Caco-2 (cell line): ENCODE data around the gene CHPT1. TPM values are rescaled to one million over a fixed set of nuclear protein-coding genes. Genes with fewer than 3 reads are reported as not detected.

Experiments used
- Bru-seq: library from RNA; stranded (reverse); fragments of 400-500 nt; gene quantifications from one replicate; lab custom pipeline; 2021; lab: Mats Ljungman, UMichigan
- BruChase-seq, 2 experiments: library from RNA; stranded (reverse); fragments of 400-500 nt; gene quantifications; one replicate each; lab custom pipeline; 2021; lab: Mats Ljungman, UMichigan
- BruUV-seq: library from RNA; stranded (reverse); fragments of 400-500 nt; replicated peaks from 2 replicates; lab custom pipeline; 2021; lab: Mats Ljungman, UMichigan
- CTCF ChIA-PET: fragments of 300-600 bp; sonication (Branson Sonifier 250); formaldehyde crosslinking; loops from one replicate; lab custom pipeline; 2022; ENCODE audit warnings: antibody characterized with exemption; lab: Charles Lee
- POLR2A ChIA-PET: fragments of 300-600 bp; sonication (Branson Sonifier 250); formaldehyde crosslinking; loops from one replicate; lab custom pipeline; 2022; ENCODE audit warnings: antibody characterized with exemption; lab: Charles Lee
- DNase-seq, 2 experiments: peaks; one replicate each; pipeline versions ENCODE4 v3.0.0 to v3.0.0-alpha.2; 2020 to 2022
- H3K27me3 ChIP-seq: replicated peaks from 2 replicates; pipeline ENCODE4 v1.6.0; 2011; ENCODE audit warnings: low read length; ENCODE audit not compliant: control insufficient read depth, insufficient read depth
- H3K36me3 ChIP-seq: 2 replicates; pipeline ENCODE4 v1.5.1; 2011; ENCODE audit warnings: low read length; ENCODE audit not compliant: control insufficient read depth, insufficient read depth
- H3K4me1 ChIP-seq: fragments of 250-450 bp; sonication (Bioruptor Pico); 2 replicates; pipeline ENCODE4 v1.5.1; 2020; ENCODE audit warnings: mild to moderate bottlenecking
- H3K4me3 ChIP-seq: 2 replicates; pipeline ENCODE4 v1.5.1; 2011; ENCODE audit warnings: low read depth, mild to moderate bottlenecking, control low read depth, low read length
- H3K9me3 ChIP-seq: fragments of 250-450 bp; sonication (Bioruptor Pico); 2 replicates; pipeline ENCODE4 v1.5.1; 2020; ENCODE audit warnings: mild to moderate bottlenecking, moderate library complexity
- H3K27ac Mint-ChIP-seq: one replicate; pipeline ENCODE4 v1.8.0; 2022; ENCODE audit warnings: mixed read lengths; ENCODE audit not compliant: unreplicated experiment
- H3K27me3 Mint-ChIP-seq: one replicate; pipeline ENCODE4 v1.8.0; 2022; ENCODE audit warnings: mixed read lengths; ENCODE audit not compliant: insufficient read depth, unreplicated experiment
- H3K36me3 Mint-ChIP-seq: one replicate; pipeline ENCODE4 v1.8.0; 2022; ENCODE audit warnings: mild to moderate bottlenecking, mixed read lengths; ENCODE audit not compliant: insufficient read depth, unreplicated experiment
- H3K4me1 Mint-ChIP-seq: one replicate; pipeline ENCODE4 v1.8.0; 2022; ENCODE audit warnings: low read depth, mixed read lengths; ENCODE audit not compliant: unreplicated experiment
- H3K4me3 Mint-ChIP-seq: one replicate; pipeline ENCODE4 v1.8.0; 2022; ENCODE audit warnings: mild to moderate bottlenecking, moderate library complexity, mixed read lengths; ENCODE audit not compliant: unreplicated experiment
- H3K9me3 Mint-ChIP-seq: one replicate; pipeline ENCODE4 v1.8.0; 2022; ENCODE audit warnings: mixed read lengths; ENCODE audit not compliant: unreplicated experiment
- intact Hi-C: fragments of 100-400 bp; cut with micrococcal nuclease; formaldehyde crosslinking; loops from one replicate; pipeline ENCODE4 v1.10.0; 2022; ENCODE audit not compliant: unreplicated experiment
- long read RNA-seq: library from polyadenylated mRNA; stranded (forward); transcript quantifications from one replicate; pipeline ENCODE4 v2.0.0, GENCODE V29; 2022
- total RNA-seq: library from RNA; stranded (reverse); gene quantifications from 2 replicates; pipeline ENCODE4 v1.2.3, GENCODE V29; 2022
- TF ChIP-seq, protein P1 (sequence below), 2 experiments: fragments of 200-600 bp in 1 of 2; IDR thresholded peaks; 1 replicate in 1 of 2; 2 replicates in 1 of 2; pipeline versions ENCODE4 v1.5.1 to v1.8.0; 2011 to 2022; ENCODE audit warnings: antibody characterized with exemption in 1 of 2, control low read depth in 1 of 2, inconsistent platforms in 1 of 2, low read depth in 1 of 2, low read length in 1 of 2, mild to moderate bottlenecking in 1 of 2, moderate library complexity in 1 of 2; ENCODE audit not compliant: insufficient read depth in 1 of 2, severe bottlenecking in 1 of 2, unreplicated experiment in 1 of 2

The CHPT1 gene
- total RNA-seq (45.4 and 54.6 TPM in 2 replicates), Bru-seq, nascent RNA (percentile 89 among the genes with signal in this experiment), BruChase-seq, experiment 1, labeled RNA remaining after a 2-hour chase (percentile 83 among the genes with signal in this experiment), BruChase-seq, experiment 2, labeled RNA remaining after a 6-hour chase (percentile 82 among the genes with signal in this experiment)
- long read RNA-seq, transcript CHPT1-205 (8 exons, 2,001 nt): minor isoform, 11 of 161 reads
- long read RNA-seq, transcript CHPT1-201 (9 exons, 1,585 nt): major isoform, 119 of 161 reads
- long read RNA-seq, partial matches to known transcripts: 6 of 161 reads
- long read RNA-seq, other reads (novel, unspliced or antisense): 25 of 161 reads

DNA sequence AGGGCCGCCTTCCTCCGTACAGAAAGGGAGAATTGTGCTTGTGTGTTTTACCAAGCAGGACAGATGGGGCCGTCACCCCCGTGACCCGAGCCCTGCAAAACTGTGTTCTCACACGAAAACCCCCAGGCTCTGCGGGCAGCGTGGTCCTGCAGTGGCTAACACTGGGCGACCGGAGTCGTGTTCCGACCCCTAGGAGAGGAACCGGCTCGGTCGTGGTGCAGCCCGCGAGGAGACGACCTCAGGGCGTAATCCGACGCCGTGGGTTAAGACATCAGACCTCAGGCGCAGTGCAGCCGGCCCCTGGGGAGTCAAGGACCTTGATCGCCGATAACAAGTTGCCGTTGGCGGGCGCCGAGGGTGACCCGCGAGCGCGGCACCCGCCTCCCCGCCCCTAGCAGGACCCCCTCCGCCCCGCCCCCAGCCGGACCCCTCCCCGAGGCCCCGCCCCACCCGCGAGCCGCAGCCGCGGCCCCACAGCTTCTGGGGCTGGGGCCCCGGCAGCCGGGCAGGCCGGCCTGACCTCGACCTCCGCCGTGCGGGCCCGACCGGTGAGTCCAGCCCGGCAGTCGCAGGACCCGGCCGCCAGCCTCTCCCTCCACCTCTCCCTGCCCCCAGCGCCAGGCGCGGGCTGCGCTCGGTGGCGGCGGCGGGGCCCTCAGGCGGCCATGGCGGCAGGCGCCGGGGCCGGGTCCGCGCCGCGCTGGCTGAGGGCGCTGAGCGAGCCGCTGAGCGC is at the start of gene CHPT1:
TSS of gene CHPT1 (plus strand) at position 444 of the 733 bp plus-strand sequence. CDS start at position 666, 222 bp downstream.
- intact Hi-C loops: loop anchor here (1.0 to 2.0 kb wide), 4 partner anchors 27 to 127 kb away; no protein-coding TSS in a partner anchor
- Mint-ChIP-seq H3K27me3 (no peaks in the 10 kb centered on the region), H3K4me3 (peak within 1 kb of the TSS; percentile 94), H3K36me3 (no peaks in the 10 kb centered on the region), H3K9me3 (no peaks in the 10 kb centered on the region), H3K27ac (peak within 1 kb of the TSS; percentile 77), H3K4me1 (peaks cover 17% of the 10 kb centered on the region)
- BruUV-seq: no TSS peak
- CTCF ChIA-PET: interaction anchor here (1.3 kb wide), 1 partner anchor 207 kb away, joined by 3 read pairs; no protein-coding TSS in a partner anchor
- no peaks in the 10 kb centered on the region for H3K36me3 ChIP-seq
- TF ChIP-seq, protein P1, sequence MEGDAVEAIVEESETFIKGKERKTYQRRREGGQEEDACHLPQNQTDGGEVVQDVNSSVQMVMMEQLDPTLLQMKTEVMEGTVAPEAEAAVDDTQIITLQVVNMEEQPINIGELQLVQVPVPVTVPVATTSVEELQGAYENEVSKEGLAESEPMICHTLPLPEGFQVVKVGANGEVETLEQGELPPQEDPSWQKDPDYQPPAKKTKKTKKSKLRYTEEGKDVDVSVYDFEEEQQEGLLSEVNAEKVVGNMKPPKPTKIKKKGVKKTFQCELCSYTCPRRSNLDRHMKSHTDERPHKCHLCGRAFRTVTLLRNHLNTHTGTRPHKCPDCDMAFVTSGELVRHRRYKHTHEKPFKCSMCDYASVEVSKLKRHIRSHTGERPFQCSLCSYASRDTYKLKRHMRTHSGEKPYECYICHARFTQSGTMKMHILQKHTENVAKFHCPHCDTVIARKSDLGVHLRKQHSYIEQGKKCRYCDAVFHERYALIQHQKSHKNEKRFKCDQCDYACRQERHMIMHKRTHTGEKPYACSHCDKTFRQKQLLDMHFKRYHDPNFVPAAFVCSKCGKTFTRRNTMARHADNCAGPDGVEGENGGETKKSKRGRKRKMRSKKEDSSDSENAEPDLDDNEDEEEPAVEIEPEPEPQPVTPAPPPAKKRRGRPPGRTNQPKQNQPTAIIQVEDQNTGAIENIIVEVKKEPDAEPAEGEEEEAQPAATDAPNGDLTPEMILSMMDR (IDR thresholded peaks at IDR 0.05; ENCODE audit: insufficient read depth in 1 of 2, low read depth in 1 of 2, low read length in 1 of 2, severe bottlenecking in 1 of 2, unreplicated experiment in 1 of 2): no peak
- no peaks in the 10 kb centered on the region for H3K9me3 ChIP-seq
- peak within 1 kb of the TSS; percentile 81 for H3K4me3 ChIP-seq
- POLR2A ChIA-PET: interaction anchor here (0.6 kb wide), 2 partner anchors 134 to 191 kb away, joined by 4 read pairs; no protein-coding TSS in a partner anchor
- peaks cover 15% of the 10 kb centered on the region for H3K4me1 ChIP-seq
- peak; percentile 86 to 90 for DNase-seq
- H3K27me3 ChIP-seq: no peaks in the 10 kb centered on the region

DNA sequence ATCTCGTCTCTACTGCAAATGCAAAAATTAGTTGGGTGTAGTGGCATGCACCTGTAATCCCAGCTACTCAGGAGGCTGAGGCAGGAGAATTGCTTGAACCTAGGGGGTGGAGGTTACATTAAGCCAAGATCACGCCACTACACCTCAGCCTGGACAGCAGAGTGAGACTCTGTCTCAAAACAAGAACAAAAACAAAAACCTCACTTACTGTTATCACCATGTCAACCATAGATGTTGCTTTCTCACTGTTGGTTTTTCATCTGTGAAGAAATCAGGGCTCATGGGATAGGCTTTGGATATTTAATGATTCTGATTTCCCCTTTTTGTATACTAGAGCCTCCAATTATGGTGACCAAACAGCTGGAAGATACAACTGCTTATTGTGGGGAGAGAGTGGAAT is 49.7 kb upstream of the CHPT1 start:
- Histone ChIP-seq H3K27me3 (no peaks in the 10 kb centered on the region), H3K4me1 (no peaks in the 10 kb centered on the region), H3K36me3 (no peaks in the 10 kb centered on the region), H3K4me3 (no peak overlapping the region), H3K9me3 (no peaks in the 10 kb centered on the region)
- intact Hi-C loops: no loop called here
- no peaks in the 10 kb centered on the region for H3K27me3 Mint-ChIP-seq
- no peaks in the 10 kb centered on the region for H3K36me3 Mint-ChIP-seq
- no peaks in the 10 kb centered on the region for H3K9me3 Mint-ChIP-seq
- DNase-seq: no peak
- no peaks in the 10 kb centered on the region for H3K4me1 Mint-ChIP-seq
- TF ChIP-seq, protein P1 (IDR thresholded peaks at IDR 0.05; ENCODE audit: insufficient read depth in 1 of 2, low read depth in 1 of 2, low read length in 1 of 2, severe bottlenecking in 1 of 2, unreplicated experiment in 1 of 2): no peak
- H3K27ac Mint-ChIP-seq: no peak overlapping the region
- ChIA-PET POLR2A (no interaction called here), CTCF (no interaction called here)
- no TSS peak for BruUV-seq
- no peak overlapping the region for H3K4me3 Mint-ChIP-seq

DNA sequence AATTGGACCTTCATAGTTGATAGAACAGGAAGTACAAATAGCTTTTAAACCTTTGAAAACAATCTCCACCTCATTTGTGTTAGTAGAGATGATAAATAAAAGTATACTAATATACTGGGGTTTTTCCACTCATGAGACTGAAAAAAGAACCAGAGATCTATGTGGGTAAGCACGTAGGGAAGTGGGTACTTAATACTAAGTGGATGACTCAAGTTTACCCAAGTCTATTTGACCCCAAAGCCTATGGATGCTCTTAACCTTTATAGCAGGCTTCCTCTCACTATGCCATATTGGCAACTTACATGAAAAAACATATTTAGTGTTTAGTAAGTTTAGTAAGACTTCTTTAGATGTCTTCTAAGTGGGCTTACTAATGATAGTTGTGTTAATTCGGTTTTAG is 49.2 kb upstream of the CHPT1 start:
- no peak for DNase-seq
- intact Hi-C loops: no loop called here
- TF ChIP-seq, protein P1 (IDR thresholded peaks at IDR 0.05; ENCODE audit: insufficient read depth in 1 of 2, low read depth in 1 of 2, low read length in 1 of 2, severe bottlenecking in 1 of 2, unreplicated experiment in 1 of 2): no peak
- POLR2A ChIA-PET: no interaction called here
- no TSS peak for BruUV-seq
- Histone ChIP-seq H3K4me1 (no peaks in the 10 kb centered on the region), H3K4me3 (no peak overlapping the region), H3K9me3 (no peaks in the 10 kb centered on the region), H3K27me3 (no peaks in the 10 kb centered on the region), H3K36me3 (no peaks in the 10 kb centered on the region)
- Mint-ChIP-seq H3K9me3 (no peaks in the 10 kb centered on the region), H3K4me3 (no peak overlapping the region), H3K4me1 (peaks cover under 1% of the 10 kb centered on the region), H3K36me3 (no peaks in the 10 kb centered on the region), H3K27ac (no peak overlapping the region), H3K27me3 (no peaks in the 10 kb centered on the region)
- CTCF ChIA-PET: no interaction called here
